Activated CD8-positive, alpha-beta memory T cell treated with anti-CD3 and anti-CD28 coated beads, Interleukin-2, amount 50 U/mL, for 4 hours (primary cell): ENCODE results near the gene ARMH3.
"Not testable (repeated sequence)": the region's sequence is repeated elsewhere in the genome, so short reads cannot be mapped to it uniquely, and the experiment has no call there.

ENCODE experiments used
- DNase-seq: peaks from one replicate; pipeline ENCODE4 v3.0.0-alpha.2; 2020

The ARMH3 gene

DNA sequence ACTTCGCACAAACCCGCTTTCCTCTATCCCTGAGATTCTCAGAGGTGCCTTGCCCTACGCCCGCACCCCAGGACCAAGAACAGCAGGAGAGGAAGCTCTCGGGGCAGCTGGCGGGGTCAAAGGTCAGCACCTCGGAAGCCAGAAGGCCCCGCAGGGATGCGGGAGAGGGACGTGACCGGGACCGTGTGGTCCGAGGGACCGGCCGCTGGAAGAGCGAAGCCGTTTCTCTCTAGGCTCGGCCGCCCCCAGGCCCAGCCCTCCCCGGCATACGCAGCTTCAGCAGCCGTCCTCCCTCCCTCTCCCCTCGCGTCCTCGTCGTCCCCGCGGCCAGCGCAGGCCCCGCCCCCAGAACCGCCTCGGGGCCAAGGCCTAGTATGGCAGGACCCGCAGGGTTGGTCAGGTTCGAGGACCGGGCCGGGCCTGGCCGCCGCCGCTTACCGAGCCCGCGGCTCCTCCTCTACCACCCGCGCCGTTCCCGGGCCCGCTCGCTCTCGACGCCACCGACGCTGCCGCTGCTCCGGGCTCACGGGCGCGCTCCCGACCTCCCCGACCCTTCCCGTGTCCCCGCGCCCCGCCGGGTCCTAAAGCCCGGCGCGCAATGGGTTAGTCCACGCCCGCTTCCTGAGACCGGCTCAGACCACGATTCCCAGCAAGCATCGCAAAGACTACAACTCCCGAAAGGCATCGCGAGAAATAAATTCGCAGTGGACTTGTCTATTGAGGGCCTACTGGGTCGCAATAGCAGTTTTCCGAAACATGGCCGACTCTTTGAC lies at the start of gene ARMH3:
Gene ARMH3 (minus strand): TSS at position 527 of the 773 bp plus-strand sequence. CDS start 16,059 bp downstream, outside the sequence.
- DNase-seq: peak; percentile 87

DNA sequence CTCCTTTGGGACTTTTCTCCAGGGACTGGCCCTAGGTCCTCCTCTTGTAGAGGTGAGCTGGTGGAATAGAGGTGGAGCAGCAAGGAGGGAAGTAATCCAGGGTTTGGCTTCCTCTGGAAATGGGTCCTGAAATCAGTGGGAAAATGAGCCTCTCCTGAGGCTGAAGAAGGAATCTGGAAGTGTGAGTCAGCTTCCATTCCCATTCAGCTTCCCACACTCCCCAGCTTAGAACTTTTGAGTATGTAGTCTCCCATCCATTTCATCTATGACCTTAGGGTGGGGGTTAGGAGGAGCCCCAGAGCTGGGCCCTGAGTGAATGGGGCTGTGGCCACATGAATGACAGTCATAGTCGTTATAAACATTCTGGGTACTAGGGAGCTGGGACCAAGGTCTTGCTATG lies 46.4 kb upstream of the ARMH3 start:
- DNase-seq: no peak

GRCh38 chr10:102101152-102101551 lies 45.2 kb upstream of the ARMH3 start:
- DNase-seq: no peak

GRCh38 chr10:102096449-102096848 lies 40.5 kb upstream of the ARMH3 start:
- DNase-seq: no peak

- no peak for DNase-seq
Measured at GRCh38 chr10:102090772-102091171, 34.8 kb upstream of the ARMH3 start.

- no peak for DNase-seq
Measured at GRCh38 chr10:102086196-102086595, 30.2 kb upstream of the ARMH3 start.

DNA sequence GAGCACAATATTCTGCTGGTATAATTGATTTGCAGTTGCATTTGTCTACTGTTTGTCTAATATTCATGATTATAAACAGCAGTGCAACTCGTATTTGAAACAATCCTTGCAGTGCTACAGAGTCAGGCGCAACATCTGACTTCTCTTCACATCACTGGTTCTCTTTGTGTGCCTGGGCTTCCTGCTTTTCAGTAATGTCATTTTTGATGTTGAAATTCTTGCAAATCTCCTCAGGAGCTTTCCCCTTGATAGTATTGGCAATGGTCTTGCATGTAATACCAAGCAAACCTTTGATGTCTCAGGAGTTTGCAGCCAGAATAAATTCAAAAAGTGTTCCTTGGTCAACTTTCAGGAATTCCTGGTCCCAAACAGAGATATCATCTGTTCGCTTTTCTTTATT lies 29.4 kb upstream of the ARMH3 start:
- no peak for DNase-seq

DNA sequence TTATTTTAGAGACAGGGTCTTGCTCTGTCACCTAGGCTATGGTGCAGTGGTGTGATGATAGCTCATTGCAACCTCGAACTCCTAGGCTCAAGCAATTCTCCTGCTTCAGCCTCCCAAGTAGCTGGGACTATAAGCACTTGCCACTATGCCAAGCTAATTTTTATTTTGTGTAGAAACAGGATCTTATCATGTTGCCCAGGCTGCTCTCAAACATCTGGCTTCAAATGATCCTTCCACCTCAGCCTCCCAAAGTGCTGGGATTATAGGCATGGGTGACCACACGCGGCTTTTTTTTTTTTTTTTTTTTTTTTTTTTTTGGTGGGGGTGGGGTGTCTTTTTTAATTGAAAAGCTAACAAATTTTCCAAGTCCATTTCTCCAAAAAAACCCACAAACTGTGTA lies 27.6 kb upstream of the ARMH3 start:
- no peak for DNase-seq

GRCh38 chr10:102072673-102073527 lies 16.9 kb upstream of the ARMH3 start:
- peak; percentile 82 for DNase-seq

GRCh38 chr10:102069071-102069470 lies 13.1 kb upstream of the ARMH3 start:
- no peak for DNase-seq

DNA sequence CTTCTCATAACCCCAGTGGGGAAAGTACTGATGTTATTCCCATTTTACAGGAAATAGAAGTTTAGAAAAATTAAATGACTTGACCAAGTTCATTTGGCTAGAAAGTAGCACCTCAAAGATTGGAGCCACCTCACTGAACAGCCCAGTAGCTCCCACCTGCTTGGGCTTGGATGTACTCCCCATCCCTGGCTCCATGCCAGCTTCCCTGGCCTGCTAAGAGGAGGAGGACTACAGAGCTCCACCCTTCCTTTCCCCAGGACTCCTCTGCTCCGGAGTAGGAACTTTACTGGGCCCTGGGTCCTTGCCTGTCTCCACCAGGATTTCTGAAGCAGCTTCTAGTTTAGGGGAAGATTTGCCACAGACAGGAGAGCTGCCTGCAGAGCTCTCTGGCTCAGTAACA lies 12.2 kb upstream of the ARMH3 start:
- no peak for DNase-seq

GRCh38 chr10:102067091-102067916 lies 11.3 kb upstream of the ARMH3 start:
- DNase-seq: no peak

- DNase-seq: no peak
Measured at GRCh38 chr10:102066399-102067088, 10.6 kb upstream of the ARMH3 start.

GRCh38 chr10:102065561-102066398 lies 9.8 kb upstream of the ARMH3 start:
- peak; percentile 20 for DNase-seq

DNA sequence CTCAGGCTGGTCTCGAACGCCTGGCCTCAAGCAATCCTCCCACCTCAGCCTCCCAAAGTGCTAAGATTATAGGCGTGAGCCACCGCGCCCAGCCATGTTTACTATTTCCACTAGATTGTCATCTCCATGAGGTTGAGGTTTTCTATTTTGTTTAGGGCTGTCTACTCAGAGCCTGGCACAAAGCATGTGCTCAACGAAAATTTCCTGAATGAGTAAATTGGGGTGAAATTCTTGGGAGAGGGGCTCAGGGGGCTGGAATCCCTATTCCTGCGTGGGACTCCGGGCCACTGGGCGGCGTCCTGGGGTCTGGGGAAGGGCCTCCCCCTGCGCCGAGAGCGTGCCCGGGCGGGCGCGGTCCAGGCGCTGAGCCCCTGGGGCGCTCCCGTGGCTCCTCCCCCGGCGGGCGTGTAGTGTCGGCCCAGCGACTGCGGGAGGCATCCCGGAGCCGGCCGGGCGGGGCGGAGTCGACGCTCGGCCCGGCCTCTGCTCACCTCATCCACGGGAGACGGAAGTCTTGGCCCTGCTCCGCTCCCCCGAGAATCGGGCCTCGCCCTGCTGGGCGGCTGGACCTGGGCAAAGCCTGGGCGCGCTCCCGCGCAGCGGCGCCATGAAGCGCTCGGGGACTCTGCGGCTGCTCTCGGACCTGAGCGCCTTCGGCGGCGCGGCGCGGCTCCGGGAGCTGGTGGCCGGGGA lies 9.0 kb upstream of the ARMH3 start, which contains the start of gene HPS6:
Gene HPS6 (plus strand): TSS at position 482 of the 693 bp plus-strand sequence. CDS start 126 bp downstream, at position 608.
- peak; percentile 92 for DNase-seq

DNA sequence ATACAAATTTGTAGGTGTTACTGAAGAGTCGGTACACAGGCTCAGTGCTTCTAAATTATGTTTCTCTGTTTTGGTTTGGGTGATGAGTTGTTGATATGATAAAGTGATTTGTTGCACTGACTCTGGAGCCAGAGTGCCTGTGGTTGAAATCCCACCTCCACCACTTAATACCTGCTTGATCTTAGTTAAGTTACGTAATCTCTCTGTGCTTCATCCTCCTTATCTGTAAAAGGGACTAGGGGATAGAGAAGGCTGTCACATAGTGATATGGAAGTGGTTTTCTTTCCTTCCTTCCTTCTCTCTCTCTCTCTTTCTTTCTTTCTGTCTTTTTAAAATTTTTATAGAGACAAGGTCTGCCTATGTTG lies 8.5 kb upstream of the ARMH3 start:
- no peak for DNase-seq

GRCh38 chr10:102059987-102060386 lies 4.0 kb upstream of the ARMH3 start:
- no peak for DNase-seq

- not testable (repeated sequence) for DNase-seq
Measured at GRCh38 chr10:102054881-102055646, 909 bp downstream of the ARMH3 start.

DNA sequence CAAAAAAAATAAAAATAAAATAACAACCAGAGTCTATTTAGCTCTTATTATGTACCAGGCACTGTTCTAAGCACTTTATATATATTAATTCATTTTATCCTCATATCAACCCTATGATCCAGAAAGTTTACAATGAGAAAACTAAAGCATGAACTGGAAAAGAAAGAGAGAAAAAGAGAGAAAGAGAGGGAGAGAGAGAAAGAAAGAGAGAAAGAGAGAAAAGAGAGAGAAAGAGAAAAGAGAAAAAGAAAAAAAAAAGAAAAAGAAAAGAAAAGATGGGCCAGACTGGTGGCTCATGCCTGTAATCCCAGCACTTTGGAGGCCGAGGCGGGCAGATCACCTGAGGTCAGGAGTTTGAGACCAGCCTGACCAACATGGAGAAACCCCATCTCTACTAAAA lies 9.9 kb downstream of the ARMH3 start:
- no peak for DNase-seq

DNA sequence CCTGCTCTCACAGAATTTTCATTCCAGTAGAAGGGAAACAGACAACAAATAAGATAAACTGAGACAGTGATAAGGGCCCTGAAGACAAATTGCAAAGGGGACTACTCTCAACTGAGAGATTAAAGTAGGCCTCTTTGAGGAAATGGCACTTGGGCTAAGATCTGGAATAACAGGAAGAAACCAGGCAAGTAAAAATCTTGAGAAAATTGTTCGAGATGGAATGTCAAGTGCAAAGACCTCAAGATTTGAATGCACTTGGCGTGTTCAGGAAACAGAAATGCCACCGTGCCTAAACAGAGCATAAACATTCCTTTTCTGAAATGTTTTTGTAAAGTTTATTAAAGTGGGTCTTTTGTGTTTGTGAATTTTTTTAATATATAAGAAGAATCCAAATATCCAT lies 10.7 kb downstream of the ARMH3 start:
- no peak for DNase-seq
